Stimulated activated CD8-positive, alpha-beta memory T cell treated with anti-CD3 and anti-CD28 coated beads, Interleukin-12 subunit alpha, Interleukin-12 subunit beta, amount 100 ng/mL, for 4 hours (primary cell): ENCODE measurements around the gene CBLN3.
"Not testable (repeated sequence)": the region's sequence is repeated elsewhere in the genome, so short reads cannot be mapped to it uniquely, and the experiment has no call there.

Experiments
- DNase-seq: peaks from one replicate; pipeline ENCODE4 v3.0.0-alpha.2; 2020; ENCODE audit warnings: low read depth

CBLN3 gene

GRCh38 chr14:24403294-24403998 lies 26.0 kb downstream of the CBLN3 start:
- no peak for DNase-seq

- no peak for DNase-seq
Measured at GRCh38 chr14:24401810-24402702, 27.4 kb downstream of the CBLN3 start.

GRCh38 chr14:24399999-24400718 lies 29.3 kb downstream of the CBLN3 start:
- DNase-seq, result no peak

- DNase-seq, result no peak
Measured at GRCh38 chr14:24399447-24399822, 30.0 kb downstream of the CBLN3 start.

GRCh38 chr14:24398653-24399446 lies 30.6 kb downstream of the CBLN3 start, which contains the start of gene NYNRIN:
Gene NYNRIN, plus strand, starts transcription at chr14:24399003. Its CDS starts 244 bp downstream, at chr14:24399247.
- no peak for DNase-seq

- no peak for DNase-seq
Measured at GRCh38 chr14:24398293-24398652, 31.2 kb downstream of the CBLN3 start.

- no peak for DNase-seq
Measured at GRCh38 chr14:24397639-24398292, 31.7 kb downstream of the CBLN3 start.

GRCh38 chr14:24395609-24396582 lies 33.6 kb downstream of the CBLN3 start:
- no peak for DNase-seq

- no peak for DNase-seq
Measured at GRCh38 chr14:24394275-24394674, 35.2 kb downstream of the CBLN3 start.

- DNase-seq, result no peak
Measured at GRCh38 chr14:24392325-24393091, 37.0 kb downstream of the CBLN3 start.

GRCh38 chr14:24390701-24391468 lies 38.6 kb downstream of the CBLN3 start:
- DNase-seq, result no peak

- DNase-seq, result no peak
Measured at GRCh38 chr14:24389226-24389848, 40.1 kb downstream of the CBLN3 start.

GRCh38 chr14:24388474-24389179 lies 40.8 kb downstream of the CBLN3 start:
- DNase-seq, result no peak

- not testable (repeated sequence) for DNase-seq
Measured at GRCh38 chr14:24387579-24387978, 41.9 kb downstream of the CBLN3 start.

GRCh38 chr14:24387009-24387345 lies 42.5 kb downstream of the CBLN3 start:
- DNase-seq, result no peak

GRCh38 chr14:24385524-24385923 lies 43.9 kb downstream of the CBLN3 start:
- no peak for DNase-seq

GRCh38 chr14:24384169-24384568 lies 45.3 kb downstream of the CBLN3 start:
- no peak for DNase-seq

- no peak for DNase-seq
Measured at GRCh38 chr14:24382064-24382371, 47.5 kb downstream of the CBLN3 start.
